Glutamatergic neuron (in vitro differentiated cells): Measurements from ENCODE around the gene ROS1. TPM values are rescaled to one million over a fixed set of nuclear protein-coding genes. Genes with fewer than 3 reads are reported as not detected.

Experiments used
- DNase-seq: peaks from one replicate; pipeline ENCODE4 v3.0.0; 2022
- H3K27ac Mint-ChIP-seq: one replicate; pipeline ENCODE4 v1.8.0; 2020; ENCODE audit warnings: mild to moderate bottlenecking, mixed read lengths, inconsistent platforms; ENCODE audit not compliant: unreplicated experiment
- H3K27me3 Mint-ChIP-seq: one replicate; pipeline ENCODE4 v1.8.0; 2020; ENCODE audit warnings: mild to moderate bottlenecking, moderate library complexity, mixed read lengths, inconsistent platforms; ENCODE audit not compliant: unreplicated experiment
- H3K36me3 Mint-ChIP-seq: one replicate; pipeline ENCODE4 v1.8.0; 2020; ENCODE audit warnings: mild to moderate bottlenecking, mixed read lengths, inconsistent platforms; ENCODE audit not compliant: unreplicated experiment
- H3K4me1 Mint-ChIP-seq: one replicate; pipeline ENCODE4 v1.8.0; 2020; ENCODE audit warnings: mild to moderate bottlenecking, low read depth, mixed read lengths, inconsistent platforms; ENCODE audit not compliant: unreplicated experiment
- H3K4me3 Mint-ChIP-seq: one replicate; pipeline ENCODE4 v1.8.0; 2020; ENCODE audit warnings: mild to moderate bottlenecking, mixed read lengths, inconsistent platforms; ENCODE audit not compliant: unreplicated experiment
- H3K9me3 Mint-ChIP-seq: one replicate; pipeline ENCODE4 v1.8.0; 2020; ENCODE audit warnings: mild to moderate bottlenecking, moderate library complexity, mixed read lengths, inconsistent platforms; ENCODE audit not compliant: unreplicated experiment
- CTCF ChIP-seq: fragments of 200-600 bp; sonication (generic); IDR thresholded peaks from one replicate; pipeline ENCODE4 v1.5.0; 2021; ENCODE audit not compliant: partially characterized antibody, unreplicated experiment
- total RNA-seq: library from RNA; stranded (reverse); fragmentation: NEBNext Ultra II Directional; extraction: Animal tissue kit (Norgen Biotek cat#: 25700); gene quantifications from one replicate; pipeline ENCODE4 v1.2.1, GENCODE V29; 2021; ENCODE audit not compliant: unreplicated experiment

Gene ROS1
- total RNA-seq, 1 donor from 2014 or later: not detected

GRCh38 chr6:117417851-117418250 lies 7.9 kb downstream of the ROS1 start:
- no peak for DNase-seq
- H3K27me3 Mint-ChIP-seq: no peaks in the 10 kb centered on the region
- H3K4me1 Mint-ChIP-seq: no peaks in the 10 kb centered on the region
- TF ChIP-seq CTCF: no peak
- H3K27ac Mint-ChIP-seq: no peak overlapping the region
- no peaks in the 10 kb centered on the region for H3K9me3 Mint-ChIP-seq
- H3K36me3 Mint-ChIP-seq: no peaks in the 10 kb centered on the region
- H3K4me3 Mint-ChIP-seq: no peak overlapping the region

- Mint-ChIP-seq H3K4me3 (no peak overlapping the region), H3K27me3 (no peaks in the 10 kb centered on the region), H3K4me1 (no peaks in the 10 kb centered on the region), H3K36me3 (no peaks in the 10 kb centered on the region), H3K9me3 (no peaks in the 10 kb centered on the region), H3K27ac (no peak overlapping the region)
- DNase-seq: no peak
- TF ChIP-seq CTCF: no peak
Measured at GRCh38 chr6:117414770-117415169, 11.0 kb downstream of the ROS1 start.

- Mint-ChIP-seq H3K4me1 (no peaks in the 10 kb centered on the region), H3K9me3 (no peaks in the 10 kb centered on the region), H3K36me3 (no peaks in the 10 kb centered on the region), H3K4me3 (no peak overlapping the region), H3K27me3 (no peaks in the 10 kb centered on the region), H3K27ac (no peak overlapping the region)
- no peak for TF ChIP-seq CTCF
- DNase-seq: no peak
Measured at GRCh38 chr6:117411474-117411873, 14.3 kb downstream of the ROS1 start.

- no peaks in the 10 kb centered on the region for H3K4me1 Mint-ChIP-seq
- TF ChIP-seq CTCF: no peak
- H3K4me3 Mint-ChIP-seq: no peak overlapping the region
- H3K36me3 Mint-ChIP-seq: no peaks in the 10 kb centered on the region
- no peak for DNase-seq
- no peaks in the 10 kb centered on the region for H3K9me3 Mint-ChIP-seq
- H3K27me3 Mint-ChIP-seq: no peaks in the 10 kb centered on the region
- no peak overlapping the region for H3K27ac Mint-ChIP-seq
Measured at GRCh38 chr6:117409863-117410262, 15.9 kb downstream of the ROS1 start.

- Mint-ChIP-seq H3K27ac (no peak overlapping the region), H3K9me3 (no peaks in the 10 kb centered on the region), H3K27me3 (no peaks in the 10 kb centered on the region), H3K4me1 (no peaks in the 10 kb centered on the region), H3K36me3 (no peaks in the 10 kb centered on the region), H3K4me3 (no peak overlapping the region)
- TF ChIP-seq CTCF: no peak
- no peak for DNase-seq
Measured at GRCh38 chr6:117409420-117409819, 16.3 kb downstream of the ROS1 start.
